PC-3 (cell line): ENCODE data around the gene SNED1. TPM values are rescaled to one million over a fixed set of nuclear protein-coding genes. Genes with fewer than 3 reads are reported as not detected.

Source experiments
- ATAC-seq: fragments of 200-7000 bp; cut with Tn5 transposase; 2 replicates; pipeline ENCODE4 v1.9.1; 2020; ENCODE audit warnings: mild to moderate bottlenecking, moderate library complexity
- BruUV-seq: library from RNA; stranded (reverse); fragments of 400-500 nt; replicated peaks from 2 replicates; lab custom pipeline; 2021; lab: Mats Ljungman, UMichigan
- CTCF ChIA-PET: fragments of 300-600 bp; sonication (Branson Sonifier 250); formaldehyde crosslinking; loops from one replicate; lab custom pipeline; 2022; ENCODE audit warnings: antibody characterized with exemption; lab: Charles Lee
- POLR2A ChIA-PET: fragments of 300-600 bp; sonication (Branson Sonifier 250); formaldehyde crosslinking; loops from one replicate; lab custom pipeline; 2022; ENCODE audit warnings: antibody characterized with exemption; ENCODE audit not compliant: unreplicated experiment; lab: Charles Lee
- DNase-seq: peaks from one replicate; pipeline ENCODE4 v3.0.0-alpha.2; 2015
- H2AFZ ChIP-seq: fragments of 300-600 bp; sonication (generic); 2 replicates; pipeline ENCODE4 v1.6.0; 2016; ENCODE audit warnings: antibody characterized with exemption, low read length
- H3F3A ChIP-seq: fragments of 300-600 bp; sonication (generic); one replicate; pipeline ENCODE4 v1.6.0; 2017; ENCODE audit warnings: antibody characterized with exemption, low read length, control low read depth, mild to moderate bottlenecking; ENCODE audit not compliant: unreplicated experiment
- H3K27ac ChIP-seq: fragments of 300-600 bp; sonication (generic); 2 replicates; pipeline ENCODE4 v1.5.1; 2016; ENCODE audit warnings: mild to moderate bottlenecking, low read length
- H3K27me3 ChIP-seq: fragments of 300-600 bp; sonication (generic); 2 replicates; pipeline ENCODE4 v1.6.1; 2016; ENCODE audit warnings: low read length, mixed read lengths
- H3K36me3 ChIP-seq: fragments of 300-600 bp; sonication (generic); 2 replicates; pipeline ENCODE4 v1.6.1; 2016; ENCODE audit warnings: low read depth, mixed run types, low read length, mixed read lengths
- H3K4me1 ChIP-seq: fragments of 300-600 bp; sonication (generic); 2 replicates; pipeline ENCODE4 v1.5.1; 2016; ENCODE audit warnings: low read length; ENCODE audit not compliant: insufficient read depth
- H3K4me2 ChIP-seq: fragments of 300-600 bp; sonication (generic); 2 replicates; pipeline ENCODE4 v1.6.0; 2016; ENCODE audit warnings: low read length
- H3K4me3 ChIP-seq: fragments of 300-600 bp; sonication (generic); 2 replicates; pipeline ENCODE4 v1.5.1; 2016; ENCODE audit warnings: mild to moderate bottlenecking, low read length, mixed read lengths
- H3K79me2 ChIP-seq: fragments of 300-600 bp; sonication (generic); 2 replicates; pipeline ENCODE4 v1.6.1; 2017; ENCODE audit warnings: low read length, mixed read lengths
- H3K9ac ChIP-seq: fragments of 300-600 bp; sonication (generic); 2 replicates; pipeline ENCODE4 v1.6.0; 2016; ENCODE audit warnings: mild to moderate bottlenecking, low read length
- H3K9me2 ChIP-seq: fragments of 300-600 bp; sonication (generic); replicated peaks from 2 replicates; pipeline ENCODE4 v1.6.1; 2016; ENCODE audit warnings: mixed run types, low read length, mixed read lengths
- H3K9me3 ChIP-seq: fragments of 300-600 bp; sonication (generic); 2 replicates; pipeline ENCODE4 v1.6.1; 2016; ENCODE audit warnings: low read length, mixed read lengths
- H4K20me1 ChIP-seq: fragments of 300-600 bp; sonication (generic); 2 replicates; pipeline ENCODE4 v1.6.1; 2016; ENCODE audit warnings: low read length, mixed read lengths
- CTCF ChIP-seq: fragments of 300-600 bp; sonication (generic); conservative IDR thresholded peaks from 2 replicates; pipeline ENCODE4 v1.5.1; 2017; ENCODE audit warnings: antibody characterized with exemption, low read depth, mild to moderate bottlenecking, low read length
- EZH2 ChIP-seq: fragments of 300-600 bp; sonication (generic); IDR thresholded peaks from one replicate; pipeline ENCODE4 v1.6.1; 2017; ENCODE audit warnings: antibody characterized with exemption, mild to moderate bottlenecking, low read length; ENCODE audit not compliant: unreplicated experiment
- EZH2phosphoT487 ChIP-seq: fragments of 300-600 bp; sonication (generic); IDR thresholded peaks from 2 replicates; pipeline ENCODE4 v1.6.1; 2018; ENCODE audit warnings: mild to moderate bottlenecking, antibody characterized with exemption, low read length, borderline replicate concordance
- intact Hi-C: fragments of 100-400 bp; cut with micrococcal nuclease; formaldehyde crosslinking; loops from 2 replicates; pipeline ENCODE4 v1.9.0; 2023
- total RNA-seq: library from RNA; depleted of rRNA; stranded (reverse); fragments of >200 nt; gene quantifications from 2 replicates; pipeline ENCODE4 v1.2.3, GENCODE V29; 2014; rRNA removed

The SNED1 gene
- total RNA-seq, 1 experiment from 2014 or later = 0.66 TPM

- no peak overlapping the region for H3K4me2 ChIP-seq
- H3K9me3 ChIP-seq = no peaks in the 10 kb centered on the region
- H3K9ac ChIP-seq = no peak overlapping the region
- POLR2A ChIA-PET = no interaction called here
- TF ChIP-seq CTCF = no peak
- no peak for TF ChIP-seq EZH2phosphoT487
- no peak for TF ChIP-seq EZH2
- H4K20me1 ChIP-seq = no peaks in the 10 kb centered on the region
- no peaks in the 10 kb centered on the region for H3K79me2 ChIP-seq
- ATAC-seq (no peak), DNase-seq (no peak)
- no peak overlapping the region for H3K27ac ChIP-seq
- no peaks in the 10 kb centered on the region for H3K4me1 ChIP-seq
- H2AFZ ChIP-seq = no peak overlapping the region
- no peaks in the 10 kb centered on the region for H3K9me2 ChIP-seq
- no peaks in the 10 kb centered on the region for H3F3A ChIP-seq
- intact Hi-C loops = no loop called here
- no peaks in the 10 kb centered on the region for H3K27me3 ChIP-seq
- CTCF ChIA-PET = no interaction called here
- no peaks in the 10 kb centered on the region for H3K36me3 ChIP-seq
- BruUV-seq = no TSS peak
- H3K4me3 ChIP-seq = no peak overlapping the region
Observed at GRCh38 chr2:241142063-241142462, 143.6 kb downstream of the SNED1 start.

DNA sequence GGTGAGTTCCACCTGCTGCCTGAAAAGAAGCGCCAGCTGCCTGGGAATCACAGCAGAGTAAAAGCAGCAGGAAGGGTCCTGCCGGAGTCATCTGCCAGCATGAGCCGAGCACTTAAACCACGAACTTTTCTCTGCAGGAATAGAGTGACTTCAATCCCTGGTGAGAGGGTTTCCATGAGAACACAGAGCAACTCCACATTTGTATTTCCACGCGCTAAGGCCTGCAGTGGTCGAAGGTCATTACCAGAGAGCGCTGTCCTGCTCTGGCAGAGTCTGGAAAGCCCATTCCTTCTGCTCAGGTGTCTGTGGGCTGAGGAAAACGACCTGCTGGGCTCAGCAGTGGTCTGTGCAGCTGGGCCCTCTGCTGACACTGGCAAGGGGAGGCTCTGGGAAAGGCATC, 144.2 kb downstream of the SNED1 start:
- Histone ChIP-seq H3K9me3 (no peaks in the 10 kb centered on the region), H3F3A (no peaks in the 10 kb centered on the region), H3K9me2 (no peaks in the 10 kb centered on the region), H3K4me1 (no peaks in the 10 kb centered on the region), H3K27me3 (no peaks in the 10 kb centered on the region), H3K4me2 (no peak overlapping the region), H2AFZ (no peak overlapping the region), H3K36me3 (no peaks in the 10 kb centered on the region), H3K4me3 (no peak overlapping the region), H3K9ac (no peak overlapping the region), H3K27ac (no peak overlapping the region), H3K79me2 (no peaks in the 10 kb centered on the region), H4K20me1 (no peaks in the 10 kb centered on the region)
- TF ChIP-seq EZH2phosphoT487 (no peak), CTCF (no peak), EZH2 (no peak)
- CTCF ChIA-PET = no interaction called here
- DNase-seq = no peak
- BruUV-seq = no TSS peak
- intact Hi-C loops = no loop called here
- POLR2A ChIA-PET = no interaction called here
- ATAC-seq = no peak

Other genes starting within 250 kb of the SNED1 start
- gene KIF1A, start 178.4 kb upstream of the SNED1 start, total RNA-seq = 0.40 TPM in 1 of 2 replicates, not detected in the other
- gene AGXT, start 129.8 kb upstream of the SNED1 start, total RNA-seq = not detected in 2 replicates
- gene MAB21L4, start 102.5 kb upstream of the SNED1 start, total RNA-seq = 0.12 and 1.0 TPM in 2 replicates
- not detected in 2 replicates for gene CROCC2, start 92.3 kb upstream of the SNED1 start, total RNA-seq
- gene MTERF4, start 103.7 kb downstream of the SNED1 start, total RNA-seq = 13.6 and 15.4 TPM in 2 replicates
- gene PASK, start 150.9 kb downstream of the SNED1 start, total RNA-seq = 3.1 and 4.1 TPM in 2 replicates
- 16.6 and 21.4 TPM in 2 replicates for gene PPP1R7, start 151.8 kb downstream of the SNED1 start, total RNA-seq
- 2.6 and 2.9 TPM in 2 replicates for gene ANO7, start 190.1 kb downstream of the SNED1 start, total RNA-seq